Measurements from ENCODE around the gene ZNF423.

- TF ChIP-seq CTCF (IDR thresholded peaks at IDR 0.05) (no peak), POLR2A (IDR thresholded peaks at IDR 0.05) (no peak)
These were observed 259.8 kb downstream of the ZNF423 start for GRCh38 chr16:49596068-49596467.

Measured in right lobe of liver (tissue), 4 donors.